GM10248 (cell line): ENCODE measurements around the gene UNC13C.

Source experiments
- CTCF ChIA-PET: fragments of 300-600 bp; sonication (Branson Sonifier 250); formaldehyde crosslinking; extraction: SDS; loops from one replicate; lab custom pipeline; 2021; ENCODE audit warnings: antibody characterized with exemption; lab: Yijun Ruan, JAX
- POLR2A ChIA-PET: fragments of 350-650 bp; sonication (Branson Sonifier 250); formaldehyde crosslinking; extraction: SDS; loops from one replicate; lab custom pipeline; 2020; ENCODE audit warnings: antibody characterized with exemption; lab: Yijun Ruan, JAX
- DNase-seq: peaks from one replicate; pipeline ENCODE4 v3.0.0; 2012; ENCODE audit errors: extremely low spot score
- TF ChIP-seq, protein P1 (sequence below): IDR thresholded peaks from 2 replicates; pipeline ENCODE4 v1.5.1; 2012; ENCODE audit warnings: mild to moderate bottlenecking, low read depth; ENCODE audit errors: extremely low read depth, missing control alignments, control extremely low read depth

The UNC13C gene

DNA sequence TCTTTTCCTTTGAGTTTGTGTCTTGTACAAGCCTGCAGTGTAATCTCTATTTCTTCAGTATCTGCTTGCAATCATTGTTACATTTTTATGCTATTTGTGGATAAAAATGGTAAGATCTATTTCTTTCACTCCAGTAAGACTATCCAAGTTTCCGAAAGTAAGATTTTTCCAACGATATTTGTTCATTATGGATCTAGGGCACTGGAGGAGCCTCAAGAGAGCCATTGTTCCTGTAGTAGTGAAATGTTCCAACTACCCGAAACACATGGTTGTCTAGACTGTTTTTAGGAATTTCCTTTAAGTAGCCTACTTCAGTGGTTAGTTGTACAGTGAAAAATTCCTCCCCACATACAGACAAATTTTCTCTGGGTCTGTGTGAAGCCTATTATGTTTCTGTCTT is 621.1 kb downstream of the UNC13C start:
- TF ChIP-seq, protein P1, sequence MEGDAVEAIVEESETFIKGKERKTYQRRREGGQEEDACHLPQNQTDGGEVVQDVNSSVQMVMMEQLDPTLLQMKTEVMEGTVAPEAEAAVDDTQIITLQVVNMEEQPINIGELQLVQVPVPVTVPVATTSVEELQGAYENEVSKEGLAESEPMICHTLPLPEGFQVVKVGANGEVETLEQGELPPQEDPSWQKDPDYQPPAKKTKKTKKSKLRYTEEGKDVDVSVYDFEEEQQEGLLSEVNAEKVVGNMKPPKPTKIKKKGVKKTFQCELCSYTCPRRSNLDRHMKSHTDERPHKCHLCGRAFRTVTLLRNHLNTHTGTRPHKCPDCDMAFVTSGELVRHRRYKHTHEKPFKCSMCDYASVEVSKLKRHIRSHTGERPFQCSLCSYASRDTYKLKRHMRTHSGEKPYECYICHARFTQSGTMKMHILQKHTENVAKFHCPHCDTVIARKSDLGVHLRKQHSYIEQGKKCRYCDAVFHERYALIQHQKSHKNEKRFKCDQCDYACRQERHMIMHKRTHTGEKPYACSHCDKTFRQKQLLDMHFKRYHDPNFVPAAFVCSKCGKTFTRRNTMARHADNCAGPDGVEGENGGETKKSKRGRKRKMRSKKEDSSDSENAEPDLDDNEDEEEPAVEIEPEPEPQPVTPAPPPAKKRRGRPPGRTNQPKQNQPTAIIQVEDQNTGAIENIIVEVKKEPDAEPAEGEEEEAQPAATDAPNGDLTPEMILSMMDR = no peak
- ChIA-PET CTCF (no interaction called here), POLR2A (no interaction called here)
- DNase-seq = no peak

DNA sequence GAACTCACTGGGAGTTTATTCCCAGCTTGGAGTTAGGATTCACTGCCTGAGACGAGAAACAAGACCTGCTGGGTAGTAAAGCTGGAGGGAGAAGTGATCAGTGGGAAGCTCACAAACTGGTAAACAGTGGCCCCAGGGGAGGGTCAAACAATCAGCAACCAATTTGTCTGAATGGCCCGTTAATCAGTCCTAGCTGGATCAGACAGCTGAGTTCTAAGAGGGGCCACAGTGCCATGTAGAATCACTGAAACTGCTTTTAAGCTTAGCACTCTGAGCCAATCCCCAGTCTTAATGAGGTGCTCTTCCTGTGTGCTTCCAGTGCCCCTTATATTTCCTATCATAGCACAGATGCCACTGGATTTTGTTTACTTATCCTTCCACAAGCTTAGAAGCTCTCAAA is 626.8 kb downstream of the UNC13C start:
- TF ChIP-seq, protein P1 = no peak
- POLR2A ChIA-PET = no interaction called here
- CTCF ChIA-PET = interaction anchor here (0.6 to 2.3 kb wide), 4 partner anchors 11 to 21 kb away, joined by 3 to 7 read pairs (median 4); no protein-coding TSS in a partner anchor
- DNase-seq = no peak

DNA sequence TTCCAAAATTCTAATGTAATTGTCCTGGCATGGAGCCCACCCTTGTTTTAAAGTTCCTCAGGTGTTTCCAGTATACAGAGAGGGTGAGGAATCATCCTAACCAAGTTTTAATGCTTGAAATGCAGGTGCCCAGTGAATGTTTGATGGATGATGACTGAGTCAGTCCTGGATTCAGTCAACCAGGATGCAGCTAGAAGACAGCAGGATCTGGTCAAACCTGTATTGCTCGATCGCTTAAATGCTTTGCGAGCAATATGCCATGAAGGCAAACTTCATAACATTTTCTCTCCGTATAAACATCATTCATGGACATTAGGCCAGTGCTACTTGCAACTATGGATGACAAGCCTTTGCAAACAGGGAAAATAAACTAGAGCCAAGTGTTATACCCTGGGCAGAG is 627.3 kb downstream of the UNC13C start:
- TF ChIP-seq, protein P1 = no peak
- CTCF ChIA-PET = interaction anchor here (0.6 to 2.3 kb wide), 3 partner anchors 11 to 22 kb away, joined by 3 to 7 read pairs (median 3); no protein-coding TSS in a partner anchor
- POLR2A ChIA-PET = no interaction called here
- no peak for DNase-seq

DNA sequence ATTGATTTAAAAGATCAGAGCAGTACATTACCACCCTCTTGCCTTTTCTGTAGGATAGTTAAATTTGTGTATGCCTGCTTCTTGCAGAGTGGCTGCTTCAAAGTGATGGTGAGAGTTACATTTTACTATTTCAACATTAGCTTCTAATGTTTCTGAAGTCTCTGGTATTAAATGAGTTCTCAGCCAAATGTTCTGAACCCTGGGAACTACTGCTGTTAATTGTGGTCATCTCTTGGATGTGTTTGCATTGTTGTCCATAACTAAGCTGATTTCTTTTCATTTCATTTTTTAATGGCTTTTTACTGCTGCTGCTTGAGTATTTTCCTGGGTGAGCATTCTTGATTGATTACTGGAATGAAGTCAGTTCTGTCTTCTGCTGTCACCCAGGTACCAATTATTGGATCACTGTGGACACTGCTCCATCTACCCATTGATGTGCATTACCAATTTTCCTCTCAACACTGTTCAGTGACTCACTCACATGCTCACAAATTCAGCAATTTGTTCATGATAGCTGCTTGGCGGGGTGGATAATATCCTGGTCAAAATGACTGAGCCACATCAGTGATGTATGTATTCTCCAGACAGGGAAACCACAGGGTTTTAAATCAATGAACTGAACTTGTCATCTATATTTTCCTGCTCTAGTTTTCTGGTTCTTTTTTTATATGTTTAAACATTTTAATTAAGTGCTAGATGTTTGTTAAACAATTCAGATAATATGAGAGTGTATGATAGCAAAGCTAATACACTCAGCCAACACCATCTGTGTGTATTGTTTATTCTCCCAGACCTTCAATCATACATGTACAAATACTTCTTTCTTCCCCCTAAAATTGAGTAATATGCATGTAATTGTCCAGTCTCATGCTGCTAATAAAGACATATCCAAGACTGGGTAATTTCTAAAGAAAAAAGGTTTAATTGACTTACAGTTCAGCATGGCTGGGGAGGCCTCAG is 630.9 kb downstream of the UNC13C start:
- ChIA-PET CTCF (no interaction called here), POLR2A (no interaction called here)
- DNase-seq = no peak
- TF ChIP-seq, protein P1 = no peak

DNA sequence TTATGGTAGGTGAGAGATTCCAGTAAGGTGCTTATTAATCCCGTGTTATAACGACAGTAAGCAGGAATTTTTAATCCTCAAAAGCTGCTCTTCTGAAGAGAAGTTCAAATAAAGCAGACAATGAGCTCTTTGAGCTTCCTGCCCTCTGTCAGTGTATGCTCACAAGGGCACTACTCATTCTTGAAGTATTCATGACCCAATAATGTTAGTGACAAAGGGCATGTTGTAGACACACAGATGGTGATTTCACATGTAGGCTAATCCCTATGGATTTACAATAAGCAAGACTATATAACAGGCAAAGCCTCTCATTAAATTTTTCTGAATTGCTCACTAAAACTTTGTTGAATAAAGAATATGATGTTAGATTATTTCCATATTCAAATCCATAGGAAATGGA is 639.9 kb downstream of the UNC13C start:
- TF ChIP-seq, protein P1 = no peak
- DNase-seq = no peak
- ChIA-PET CTCF (interaction anchor here (1.1 to 1.4 kb wide), 3 partner anchors 15 to 47 kb away, joined by 4 to 5 read pairs (median 4); no protein-coding TSS in a partner anchor), POLR2A (no interaction called here)

DNA sequence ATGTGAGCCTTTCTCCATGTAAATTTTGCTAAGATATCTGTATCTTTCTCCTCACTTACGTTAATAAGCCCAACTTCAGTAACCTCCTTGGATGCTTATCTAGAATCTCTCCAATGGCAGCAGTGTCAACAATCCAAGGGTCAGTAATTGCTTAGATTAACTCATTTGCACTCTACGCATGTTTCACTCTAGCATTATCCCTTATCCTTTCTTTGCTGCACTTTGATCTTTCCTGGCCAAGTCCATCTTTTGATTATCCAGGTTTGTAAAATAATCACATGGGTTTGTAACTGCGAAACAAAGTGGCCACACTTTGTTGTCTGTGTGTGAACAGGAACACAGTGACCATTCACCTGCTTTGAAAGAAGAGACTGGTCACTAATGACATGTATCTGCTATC is 640.9 kb downstream of the UNC13C start:
- TF ChIP-seq, protein P1 = no peak
- ChIA-PET POLR2A (no interaction called here), CTCF (interaction anchor here (1.4 kb wide), 1 partner anchor 16 kb away, joined by 4 read pairs; no protein-coding TSS in a partner anchor)
- no peak for DNase-seq
